ENCODE measurements around the gene ERP27.

GRCh38 chr12:14972816-14973215, 34.5 kb upstream of the ERP27 start, which contains the start of gene PDE6H:
- TF ChIP-seq CTCF (optimal IDR thresholded peaks at IDR 0.05 in 1 of 3, IDR thresholded peaks at IDR 0.05 in 1 of 3, conservative IDR thresholded peaks at IDR 0.05 in 1 of 3; ENCODE audit: extremely low read depth in 1 of 3, insufficient read depth in 2 of 3, low read length in 3 of 3) (no peak), EZH2 (IDR thresholded peaks at IDR 0.05; ENCODE audit: low read length) (no peak)

Measured in keratinocyte (primary cell).